Right atrium auricular region (tissue), 2 donors: ENCODE measurements around the gene TRAF3IP3. TPM values are rescaled to one million over a fixed set of nuclear protein-coding genes. Genes with fewer than 3 reads are reported as not detected.

ENCODE experiments used
- DNase-seq: peaks from one replicate; pipeline ENCODE4 v3.0.0-alpha.2; 2019; ENCODE audit warnings: low spot score
- H3K27ac ChIP-seq, 2 donors: fragments of 200-600 bp; sonication (generic); 1 replicate in 1 of 2; 2 replicates in 1 of 2; pipeline ENCODE4 v1.5.1; 2016 to 2019
- H3K27me3 ChIP-seq, 2 donors: fragments of 200-600 bp; sonication (generic); one replicate each; pipeline versions ENCODE4 v1.5.1 to v1.6.0; 2017 to 2019
- H3K36me3 ChIP-seq: fragments of 200-600 bp; sonication (generic); one replicate; pipeline ENCODE4 v1.5.1; 2016
- H3K4me1 ChIP-seq, 2 donors: fragments of 200-600 bp; sonication (generic); one replicate each; pipeline versions ENCODE4 v1.5.1 to v1.6.0; 2017 to 2019
- H3K4me3 ChIP-seq, 2 donors: fragments of 200-600 bp; sonication (generic); 1 replicate in 1 of 2; 2 replicates in 1 of 2; pipeline ENCODE4 v1.5.1; 2017 to 2019; ENCODE audit warnings: mild to moderate bottlenecking in 1 of 2, moderate library complexity in 1 of 2
- H3K9me3 ChIP-seq, 2 donors: fragments of 200-600 bp; sonication (generic); one replicate each; pipeline ENCODE4 v1.5.1; 2019
- total RNA-seq, 2 donors: library from RNA; depleted of rRNA; stranded (reverse); fragments of >200 nt; gene quantifications; one replicate each; pipeline ENCODE4 v1.1.0, GENCODE V29; 2016
- TF ChIP-seq, protein P1 (sequence below), 2 donors: fragments of 200-600 bp; sonication (generic); IDR thresholded peaks; one replicate each; pipeline ENCODE4 v1.5.1; 2019; ENCODE audit warnings: antibody characterized with exemption in 2 of 2

TRAF3IP3 gene
- total RNA-seq, 2 donors from 2014 or later: 0.19 to 2.2 TPM

DNA sequence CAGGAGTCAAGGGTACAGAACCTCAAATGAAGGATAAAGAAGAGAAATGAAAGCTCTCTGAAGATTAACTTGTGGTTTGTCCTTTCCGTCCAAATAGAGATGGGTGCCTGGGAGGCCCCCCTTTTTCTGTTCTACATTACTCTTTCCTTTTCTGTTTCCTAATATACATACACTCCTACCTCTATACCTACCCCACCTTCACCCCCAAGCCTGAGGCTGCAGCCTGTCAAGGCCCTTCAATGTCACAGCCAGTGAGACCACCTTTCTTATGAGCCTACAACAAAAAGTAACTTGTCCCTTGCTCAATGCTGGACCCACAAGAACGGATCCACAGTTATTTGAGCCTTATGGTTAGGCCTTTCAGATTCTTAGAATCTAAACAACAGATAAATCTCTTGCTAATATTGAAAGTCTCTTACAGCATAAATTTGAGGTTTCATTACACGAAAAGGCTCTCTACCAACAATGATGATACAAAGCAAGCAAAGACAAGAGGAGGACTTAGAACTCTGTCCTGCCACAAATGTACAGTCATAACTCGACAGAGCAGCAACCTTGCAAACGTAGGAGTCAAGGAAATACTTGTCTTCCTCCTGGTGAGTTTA, 4.1 kb upstream of the TRAF3IP3 start:
- Histone ChIP-seq H3K9me3 (no peaks in the 10 kb centered on the region), H3K36me3 (no peaks in the 10 kb centered on the region), H3K4me3 (no peak overlapping the region), H3K4me1 (peaks cover 0 to 4% of the 10 kb centered on the region in 2 donors), H3K27ac (no peak overlapping the region), H3K27me3 (no peaks in the 10 kb centered on the region)
- TF ChIP-seq, protein P1, sequence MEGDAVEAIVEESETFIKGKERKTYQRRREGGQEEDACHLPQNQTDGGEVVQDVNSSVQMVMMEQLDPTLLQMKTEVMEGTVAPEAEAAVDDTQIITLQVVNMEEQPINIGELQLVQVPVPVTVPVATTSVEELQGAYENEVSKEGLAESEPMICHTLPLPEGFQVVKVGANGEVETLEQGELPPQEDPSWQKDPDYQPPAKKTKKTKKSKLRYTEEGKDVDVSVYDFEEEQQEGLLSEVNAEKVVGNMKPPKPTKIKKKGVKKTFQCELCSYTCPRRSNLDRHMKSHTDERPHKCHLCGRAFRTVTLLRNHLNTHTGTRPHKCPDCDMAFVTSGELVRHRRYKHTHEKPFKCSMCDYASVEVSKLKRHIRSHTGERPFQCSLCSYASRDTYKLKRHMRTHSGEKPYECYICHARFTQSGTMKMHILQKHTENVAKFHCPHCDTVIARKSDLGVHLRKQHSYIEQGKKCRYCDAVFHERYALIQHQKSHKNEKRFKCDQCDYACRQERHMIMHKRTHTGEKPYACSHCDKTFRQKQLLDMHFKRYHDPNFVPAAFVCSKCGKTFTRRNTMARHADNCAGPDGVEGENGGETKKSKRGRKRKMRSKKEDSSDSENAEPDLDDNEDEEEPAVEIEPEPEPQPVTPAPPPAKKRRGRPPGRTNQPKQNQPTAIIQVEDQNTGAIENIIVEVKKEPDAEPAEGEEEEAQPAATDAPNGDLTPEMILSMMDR (IDR thresholded peaks at IDR 0.05): no peak
- DNase-seq: no peak

DNA sequence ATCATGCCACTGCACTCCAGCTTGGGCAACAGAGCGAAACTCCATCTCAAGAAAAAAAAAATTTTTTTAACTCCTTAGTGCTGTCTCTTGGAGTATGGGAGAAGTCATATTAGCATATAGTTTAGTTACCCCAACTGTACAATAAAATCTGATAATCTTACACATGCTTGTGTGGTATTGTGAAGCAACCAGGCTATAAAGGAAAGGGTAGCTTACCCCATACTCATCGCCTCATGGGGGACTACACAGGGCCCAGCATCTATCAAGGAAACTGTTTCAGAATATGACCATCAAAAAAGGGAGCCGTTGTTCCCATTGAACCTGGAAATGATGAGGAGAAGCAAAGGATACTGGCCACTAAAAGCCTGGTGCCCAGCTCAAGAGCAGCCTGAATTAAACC, 3.0 kb upstream of the TRAF3IP3 start:
- Histone ChIP-seq H3K4me1 (peaks cover 0 to 3% of the 10 kb centered on the region in 2 donors), H3K27ac (no peak overlapping the region), H3K36me3 (no peaks in the 10 kb centered on the region), H3K4me3 (no peak overlapping the region), H3K9me3 (no peaks in the 10 kb centered on the region), H3K27me3 (no peaks in the 10 kb centered on the region)
- no peak for DNase-seq
- TF ChIP-seq, protein P1 (IDR thresholded peaks at IDR 0.05): no peak

DNA sequence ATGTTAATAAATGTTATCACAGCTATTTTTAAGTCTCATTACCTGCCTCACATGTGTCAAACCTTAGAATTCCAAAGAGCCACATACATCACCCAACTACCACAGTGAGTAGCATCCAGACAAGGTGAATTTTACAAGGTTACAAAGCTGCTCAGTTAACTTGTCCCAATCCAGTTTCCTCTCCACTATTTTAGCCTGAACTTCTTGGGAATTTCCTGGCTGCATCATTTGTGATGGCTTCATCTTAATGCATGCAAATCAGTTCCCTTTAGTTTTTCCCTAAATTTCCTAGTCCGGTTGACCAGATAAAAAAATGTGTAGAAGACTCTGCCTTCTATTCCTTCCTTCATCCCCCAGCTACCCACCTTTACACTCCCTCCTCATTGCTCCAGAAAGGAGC, 597 bp upstream of the TRAF3IP3 start:
- Histone ChIP-seq H3K4me3 (no peak overlapping the region), H3K27me3 (no peaks in the 10 kb centered on the region), H3K27ac (no peak overlapping the region), H3K36me3 (no peaks in the 10 kb centered on the region), H3K9me3 (no peaks in the 10 kb centered on the region), H3K4me1 (no peaks in the 10 kb centered on the region)
- TF ChIP-seq, protein P1 (IDR thresholded peaks at IDR 0.05): no peak
- no peak for DNase-seq

DNA sequence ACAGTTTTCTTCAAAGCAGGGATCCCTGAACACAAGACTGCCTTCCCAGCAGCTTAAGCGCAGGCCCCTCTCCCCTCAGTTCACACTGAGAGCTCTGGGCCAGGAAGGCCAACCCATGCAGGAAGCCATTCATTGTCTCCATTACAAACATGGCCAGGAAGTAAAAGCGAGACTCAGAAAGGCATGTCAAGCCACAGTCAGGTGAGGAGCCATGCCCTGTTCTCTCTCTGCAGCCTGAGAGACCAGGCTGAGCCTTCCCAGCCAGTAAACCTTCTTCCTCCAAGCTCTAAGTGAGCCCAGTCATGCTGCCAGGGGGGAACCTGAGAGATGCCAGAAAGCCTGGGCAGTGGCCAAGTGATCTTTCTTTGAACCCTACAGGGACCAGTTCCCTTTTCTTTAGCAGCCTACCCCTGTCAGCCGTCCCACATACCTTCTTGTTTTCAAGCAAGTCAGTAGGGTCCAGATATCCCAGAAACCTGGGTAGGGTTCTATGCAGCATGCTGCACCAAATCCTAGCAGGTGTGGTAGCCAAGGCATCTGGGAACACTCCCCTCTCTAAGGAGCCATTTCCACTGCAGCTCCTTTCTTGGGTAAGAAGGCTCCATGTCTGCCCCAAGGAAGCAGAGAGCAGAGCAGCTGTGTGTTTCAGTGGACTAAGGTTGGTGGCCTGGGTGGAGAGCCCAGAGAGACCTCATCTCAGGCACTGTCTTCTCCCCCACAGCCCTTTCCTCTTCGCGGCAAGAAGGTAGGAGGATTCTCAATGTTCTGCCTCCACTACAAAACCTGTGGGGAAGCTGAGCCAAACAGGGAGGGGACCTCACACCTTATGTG, 977 bp downstream of the TRAF3IP3 start:
- no peak overlapping the region for H3K27ac ChIP-seq
- no peak for DNase-seq

DNA sequence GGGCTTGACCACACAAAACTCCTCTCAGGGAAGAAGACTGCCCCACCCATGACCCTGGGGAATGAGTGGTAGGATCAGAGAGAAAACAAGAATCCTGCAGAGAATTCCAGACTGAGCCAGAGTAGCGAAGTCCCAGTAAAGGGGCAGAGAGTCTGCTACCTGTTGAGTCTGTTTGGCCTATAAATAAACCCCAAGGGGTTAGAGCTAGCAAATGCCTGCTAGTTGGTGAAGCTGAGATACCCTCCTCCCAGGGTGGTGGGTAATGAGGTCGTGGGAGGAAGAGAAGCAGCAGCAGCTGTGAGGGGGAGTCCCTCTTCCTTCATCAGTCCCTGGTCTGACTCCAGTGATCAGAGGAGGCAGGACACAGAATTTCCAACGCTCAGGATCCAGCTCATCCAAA, 2.5 kb downstream of the TRAF3IP3 start:
- TF ChIP-seq, protein P1 (IDR thresholded peaks at IDR 0.05): no peak
- Histone ChIP-seq H3K27me3 (no peaks in the 10 kb centered on the region), H3K36me3 (no peaks in the 10 kb centered on the region), H3K27ac (no peak overlapping the region), H3K4me3 (no peak overlapping the region), H3K9me3 (no peaks in the 10 kb centered on the region), H3K4me1 (peaks cover 0 to 7% of the 10 kb centered on the region in 2 donors)
- DNase-seq: no peak

More for the DNA sequence above, 977 bp downstream of the TRAF3IP3 start:
- Histone ChIP-seq H3K36me3 (no peaks in the 10 kb centered on the region), H3K4me1 (peaks cover 0 to 7% of the 10 kb centered on the region in 2 donors), H3K9me3 (no peaks in the 10 kb centered on the region), H3K27me3 (no peaks in the 10 kb centered on the region), H3K4me3 (no peak overlapping the region)
- TF ChIP-seq, protein P1 (IDR thresholded peaks at IDR 0.05): no peak
